ENCODE data around the gene GTF2H1. TPM values are rescaled to one million over a fixed set of nuclear protein-coding genes. Genes with fewer than 3 reads are reported as not detected.

GTF2H1 gene
- total and polyA plus RNA-seq, 2 donors from 2014 or later, result 21.4 to 43.2 TPM

- Histone ChIP-seq H3K9ac (ENCODE audit: low read length in 3 of 3) (no peak overlapping the region), H3K36me3 (ENCODE audit: control insufficient read depth in 2 of 3, insufficient read depth in 3 of 3, low read length in 3 of 3) (peaks cover 4 to 27% (median 22%) of the 10 kb centered on the region in 3 donors), H3K9me3 (ENCODE audit: control insufficient read depth in 2 of 3, insufficient read depth in 1 of 3, low read length in 3 of 3) (no peaks in the 10 kb centered on the region), H3K4me3 (ENCODE audit: low read length in 3 of 3) (no peak overlapping the region), H3K4me1 (ENCODE audit: control insufficient read depth in 2 of 3, insufficient read depth in 2 of 3, low read depth in 1 of 3, low read length in 3 of 3) (peaks cover 0 to 8% (median 3%) of the 10 kb centered on the region in 3 donors), H3K27ac (ENCODE audit: low read depth in 2 of 2, low read length in 2 of 2) (no peak overlapping the region), H3K27me3 (ENCODE audit: control insufficient read depth, insufficient read depth, low read length) (no peaks in the 10 kb centered on the region)
- FAIRE-seq, result no peak
- no peak for TF ChIP-seq CTCF (IDR thresholded peaks at IDR 0.05; ENCODE audit: borderline replicate concordance, extremely low read depth, insufficient read depth)
- intact Hi-C loops (cut with DNase I), result no loop called here
- DNase-seq, result no peak
Measured at GRCh38 chr11:18310800-18311340, 11.5 kb upstream of the GTF2H1 start.

- intact Hi-C loops (cut with DNase I), result no loop called here
- H3K4me3 ChIP-seq (ENCODE audit: low read length in 3 of 3), result no peak overlapping the region
- H3K4me1 ChIP-seq (ENCODE audit: control insufficient read depth in 2 of 3, insufficient read depth in 2 of 3, low read depth in 1 of 3, low read length in 3 of 3), result peaks cover 0 to 8% (median 3%) of the 10 kb centered on the region in 3 donors
- no peak for TF ChIP-seq CTCF (IDR thresholded peaks at IDR 0.05; ENCODE audit: borderline replicate concordance, extremely low read depth, insufficient read depth)
- no peak overlapping the region for H3K9ac ChIP-seq (ENCODE audit: low read length in 3 of 3)
- FAIRE-seq, result no peak
- peak overlapping the region in 1 of 2 donors; percentile 1 for H3K27ac ChIP-seq (ENCODE audit: low read depth in 2 of 2, low read length in 2 of 2)
- H3K36me3 ChIP-seq (ENCODE audit: control insufficient read depth in 2 of 3, insufficient read depth in 3 of 3, low read length in 3 of 3), result peaks cover 4 to 24% (median 22%) of the 10 kb centered on the region in 3 donors
- no peaks in the 10 kb centered on the region for H3K27me3 ChIP-seq (ENCODE audit: control insufficient read depth, insufficient read depth, low read length)
- no peak for DNase-seq
- no peaks in the 10 kb centered on the region for H3K9me3 ChIP-seq (ENCODE audit: control insufficient read depth in 2 of 3, insufficient read depth in 1 of 3, low read length in 3 of 3)
Measured at GRCh38 chr11:18312012-18312411, 10.4 kb upstream of the GTF2H1 start.

GRCh38 chr11:18312663-18313420 lies 9.5 kb upstream of the GTF2H1 start:
- Histone ChIP-seq H3K36me3 (ENCODE audit: control insufficient read depth in 2 of 3, insufficient read depth in 3 of 3, low read length in 3 of 3) (peaks cover 4 to 24% (median 22%) of the 10 kb centered on the region in 3 donors), H3K9me3 (ENCODE audit: control insufficient read depth in 2 of 3, insufficient read depth in 1 of 3, low read length in 3 of 3) (no peaks in the 10 kb centered on the region), H3K27me3 (ENCODE audit: control insufficient read depth, insufficient read depth, low read length) (no peaks in the 10 kb centered on the region), H3K9ac (ENCODE audit: low read length in 3 of 3) (no peak overlapping the region), H3K4me3 (ENCODE audit: low read length in 3 of 3) (no peak overlapping the region), H3K4me1 (ENCODE audit: control insufficient read depth in 2 of 3, insufficient read depth in 2 of 3, low read depth in 1 of 3, low read length in 3 of 3) (peaks cover 0 to 8% (median 3%) of the 10 kb centered on the region in 3 donors), H3K27ac (ENCODE audit: low read depth in 2 of 2, low read length in 2 of 2) (peak overlapping the region; percentile 1 to 8)
- TF ChIP-seq CTCF (IDR thresholded peaks at IDR 0.05; ENCODE audit: borderline replicate concordance, extremely low read depth, insufficient read depth), result no peak
- intact Hi-C loops (cut with DNase I), result no loop called here
- no peak for FAIRE-seq
- no peak for DNase-seq

All from kidney (tissue), 14 donors.